Natural killer cell (primary cell): ENCODE measurements around the gene PIH1D2. TPM values are rescaled to one million over a fixed set of nuclear protein-coding genes. Genes with fewer than 3 reads are reported as not detected.

ENCODE experiments used
- ATAC-seq, 3 donors: fragments of 150-1000 bp in 2 of 3; fragments of 200-7000 bp in 1 of 3; cut with Tn5 transposase; 1 replicate in 1 of 3; 2 replicates in 2 of 3; pipeline ENCODE4 v1.10.0; 2021; ENCODE audit warnings: mild to moderate bottlenecking in 2 of 3, moderate library complexity in 2 of 3
- DNase-seq, 2 donors: peaks; one replicate each; pipeline versions ENCODE4 v3.0.0 to v3.0.0-alpha.2; 2013 to 2021; ENCODE audit warnings: mixed read lengths in 1 of 2
- H3K27ac ChIP-seq: one replicate; pipeline ENCODE4 v1.5.1; 2013; ENCODE audit warnings: mild to moderate bottlenecking, low read length
- H3K27me3 ChIP-seq: one replicate; pipeline ENCODE4 v1.6.1; 2013; ENCODE audit warnings: low read length; ENCODE audit not compliant: control insufficient read depth, insufficient read depth
- H3K36me3 ChIP-seq: one replicate; pipeline ENCODE4 v1.6.1; 2013; ENCODE audit warnings: low read length; ENCODE audit not compliant: control insufficient read depth, insufficient read depth
- H3K4me1 ChIP-seq: one replicate; pipeline ENCODE4 v1.6.1; 2013; ENCODE audit warnings: low read length; ENCODE audit not compliant: control insufficient read depth, insufficient read depth
- H3K4me3 ChIP-seq: one replicate; pipeline ENCODE4 v1.5.1; 2013; ENCODE audit warnings: low read length
- H3K9me3 ChIP-seq: one replicate; pipeline ENCODE4 v1.6.1; 2013; ENCODE audit warnings: low read length; ENCODE audit not compliant: control insufficient read depth, insufficient read depth
- H3K27ac Mint-ChIP-seq, 2 donors: one replicate each; pipeline ENCODE4 v1.8.0; 2022; ENCODE audit warnings: mild to moderate bottlenecking in 2 of 2, mixed read lengths in 2 of 2, moderate library complexity in 1 of 2
- H3K27me3 Mint-ChIP-seq, 2 donors: one replicate each; pipeline ENCODE4 v1.8.0; 2022; ENCODE audit warnings: low read depth in 2 of 2, mixed read lengths in 2 of 2
- H3K36me3 Mint-ChIP-seq: one replicate; pipeline ENCODE4 v1.8.0; 2022; ENCODE audit warnings: mixed read lengths
- H3K4me1 Mint-ChIP-seq, 2 donors: one replicate each; pipeline ENCODE4 v1.8.0; 2022; ENCODE audit warnings: mixed read lengths in 2 of 2
- H3K4me3 Mint-ChIP-seq: one replicate; pipeline ENCODE4 v1.8.0; 2022; ENCODE audit warnings: mild to moderate bottlenecking, moderate library complexity, mixed read lengths
- H3K9me3 Mint-ChIP-seq, 2 donors: one replicate each; pipeline ENCODE4 v1.8.0; 2022; ENCODE audit warnings: mixed read lengths in 2 of 2
- CTCF ChIP-seq: fragments of 200-600 bp; IDR thresholded peaks from one replicate; pipeline ENCODE4 v1.8.0; 2022; ENCODE audit warnings: antibody characterized with exemption
- whole genome bisulfite sequencing: methylation state at CpG from one replicate; pipeline ENCODE4 v1.1.7; 2013; ENCODE audit warnings: missing lambda C conversion rate; ENCODE audit not compliant: insufficient coverage; 5-methylcytosine and 5-hydroxymethylcytosine counted together
- intact Hi-C: fragments of 100-400 bp; cut with micrococcal nuclease; formaldehyde crosslinking; loops from one replicate; pipeline ENCODE4 v1.14.2; 2022
- total RNA-seq, 4 donors: library from RNA; stranded (reverse); fragments of 120-200 nt in 1 of 4; gene quantifications; one replicate each; pipeline versions ENCODE4 v1.2.3 to v1.2.4, GENCODE V29; 2013 to 2022

PIH1D2 gene
- total RNA-seq, 3 donors from 2014 or later (not counting 1 experiment from before 2014, with no cell fraction given) = not detected

GRCh38 chr11:112082729-112083128 is 8.9 kb upstream of the PIH1D2 start:
- H3K4me1 ChIP-seq = peaks cover 12% of the 10 kb centered on the region
- no peak overlapping the region for H3K4me3 ChIP-seq
- H3K9me3 Mint-ChIP-seq = no peaks in the 10 kb centered on the region
- peak overlapping the region; percentile 16 to 27 for H3K27ac Mint-ChIP-seq
- 69% methylated on average over 4 of the region's 4 CpGs for WGBS
- no peak overlapping the region for H3K27ac ChIP-seq
- no peak for TF ChIP-seq CTCF
- H3K36me3 Mint-ChIP-seq = peaks cover 11% of the 10 kb centered on the region
- no peaks in the 10 kb centered on the region for H3K9me3 ChIP-seq
- ATAC-seq (no peak), DNase-seq (no peak)
- intact Hi-C loops = no loop called here
- no peak overlapping the region for H3K4me3 Mint-ChIP-seq
- H3K27me3 ChIP-seq = no peaks in the 10 kb centered on the region
- peaks cover 26 to 27% of the 10 kb centered on the region in 2 donors for H3K4me1 Mint-ChIP-seq
- H3K27me3 Mint-ChIP-seq = no peaks in the 10 kb centered on the region
- H3K36me3 ChIP-seq = peaks cover 54% of the 10 kb centered on the region

GRCh38 chr11:112062923-112063322 is 10.9 kb downstream of the PIH1D2 start:
- no peak for ATAC-seq
- no peak overlapping the region for H3K27ac Mint-ChIP-seq
- no peaks in the 10 kb centered on the region for H3K4me1 ChIP-seq
- no peak for DNase-seq
- H3K36me3 ChIP-seq = peaks cover 16% of the 10 kb centered on the region
- intact Hi-C loops = no loop called here
- no peaks in the 10 kb centered on the region for H3K9me3 Mint-ChIP-seq
- H3K4me3 Mint-ChIP-seq = no peak overlapping the region
- no peak for TF ChIP-seq CTCF
- H3K4me1 Mint-ChIP-seq = no peaks in the 10 kb centered on the region
- 100% methylated on average over 1 of the region's 1 CpG for WGBS
- H3K4me3 ChIP-seq = no peak overlapping the region
- H3K36me3 Mint-ChIP-seq = no peaks in the 10 kb centered on the region
- H3K27me3 ChIP-seq = no peaks in the 10 kb centered on the region
- no peak overlapping the region for H3K27ac ChIP-seq
- no peaks in the 10 kb centered on the region for H3K9me3 ChIP-seq
- H3K27me3 Mint-ChIP-seq = peaks cover 0 to under 1% of the 10 kb centered on the region in 2 donors

- H3K27me3 Mint-ChIP-seq = no peaks in the 10 kb centered on the region
- WGBS = 87% methylated on average over 1 of the region's 1 CpG
These were observed 15.7 kb downstream of the PIH1D2 start for GRCh38 chr11:112058103-112058502.

More at GRCh38 chr11:112058103-112058502, 15.7 kb downstream of the PIH1D2 start:
- Mint-ChIP-seq H3K4me1 (no peaks in the 10 kb centered on the region), H3K4me3 (no peak overlapping the region), H3K36me3 (no peaks in the 10 kb centered on the region), H3K9me3 (no peaks in the 10 kb centered on the region), H3K27ac (no peak overlapping the region)
- intact Hi-C loops = no loop called here
- no peak overlapping the region for H3K27ac ChIP-seq
- H3K9me3 ChIP-seq = no peaks in the 10 kb centered on the region
- H3K4me1 ChIP-seq = no peaks in the 10 kb centered on the region
- DNase-seq = no peak
- H3K36me3 ChIP-seq = peaks cover 29% of the 10 kb centered on the region
- no peak for ATAC-seq
- no peaks in the 10 kb centered on the region for H3K27me3 ChIP-seq
- H3K4me3 ChIP-seq = no peak overlapping the region
- TF ChIP-seq CTCF = no peak
